K562 (cell line): ENCODE measurements around the gene PSMD13. TPM values are rescaled to one million over a fixed set of nuclear protein-coding genes. Genes with fewer than 3 reads are reported as not detected.

Experiments
- E2F1 ChIP-seq: sonication (generic); formaldehyde crosslinking; IDR thresholded peaks from 2 replicates; pipeline ENCODE4 v1.8.1; 2023; ENCODE audit warnings: mild to moderate bottlenecking, missing genetic modification reagents, moderate library complexity
- ELF1 ChIP-seq: fragments of 200-800 bp; sonication (Bioruptor generic); IDR thresholded peaks from 2 replicates; pipeline ENCODE4 v1.6.1; 2016; ENCODE audit warnings: missing genetic modification characterization, missing compliant biosample characterization
- EP400 ChIP-seq: fragments of 450-650 bp; IDR thresholded peaks from 2 replicates; pipeline ENCODE4 v1.6.1; 2017; ENCODE audit warnings: antibody characterized with exemption, mild to moderate bottlenecking, moderate library complexity
- ETV6 ChIP-seq, 3 experiments: fragments of 150-350 bp in 1 of 3; sonication (generic) in 1 of 3; formaldehyde crosslinking in 1 of 3; IDR thresholded peaks; 2 replicates each; pipeline versions ENCODE4 v1.6.1 to v1.8.0; 2014 to 2022; ENCODE audit warnings: borderline replicate concordance in 2 of 3, low read depth in 2 of 3, antibody characterized with exemption in 1 of 3, low read length in 1 of 3, mild to moderate bottlenecking in 1 of 3, missing genetic modification reagents in 1 of 3
- FOXK1 ChIP-seq: sonication (generic); formaldehyde crosslinking; IDR thresholded peaks from 2 replicates; pipeline ENCODE4 v1.8.0; 2022; ENCODE audit warnings: missing genetic modification reagents, mild to moderate bottlenecking, borderline replicate concordance
- HDAC3 ChIP-seq: fragments of 450-650 bp; IDR thresholded peaks from 2 replicates; pipeline ENCODE4 v1.6.1; 2018; ENCODE audit warnings: borderline replicate concordance, mild to moderate bottlenecking, moderate library complexity; ENCODE audit not compliant: partially characterized antibody
- ILK ChIP-seq: fragments of 450-650 bp; IDR thresholded peaks from 2 replicates; pipeline ENCODE4 v1.6.1; 2016; ENCODE audit warnings: missing genetic modification characterization, low read depth, mild to moderate bottlenecking, missing compliant biosample characterization, moderate library complexity, borderline replicate concordance
- KAT2B ChIP-seq: IDR thresholded peaks from one replicate; pipeline ENCODE4 v1.6.1; 2012; ENCODE audit warnings: low read depth, mild to moderate bottlenecking, control low read depth, inconsistent platforms, low read length, moderate library complexity
- KAT7 ChIP-seq: sonication (generic); formaldehyde crosslinking; IDR thresholded peaks from 2 replicates; pipeline ENCODE4 v1.8.0; 2022; ENCODE audit warnings: missing genetic modification reagents, mild to moderate bottlenecking, borderline replicate concordance
- KDM1A ChIP-seq, 2 experiments: fragments of 450-650 bp; IDR thresholded peaks; 2 replicates each; pipeline ENCODE4 v1.6.1; 2016; ENCODE audit warnings: mild to moderate bottlenecking in 2 of 2
- KDM2B ChIP-seq: fragments of 250-450 bp; sonication (Bioruptor Pico); IDR thresholded peaks from 2 replicates; pipeline ENCODE4 v1.8.0; 2021; ENCODE audit warnings: mild to moderate bottlenecking, moderate library complexity
- MTF1 ChIP-seq: fragments of 250-450 bp; sonication (Bioruptor Pico); IDR thresholded peaks from 2 replicates; pipeline ENCODE4 v1.9.0; 2021; ENCODE audit warnings: moderate library complexity, mild to moderate bottlenecking, inconsistent platforms, borderline replicate concordance
- NFXL1 ChIP-seq: fragments of 450-650 bp; formaldehyde crosslinking; IDR thresholded peaks from 2 replicates; pipeline ENCODE4 v1.4.0; 2021; ENCODE audit warnings: mild to moderate bottlenecking
- POLR2H ChIP-seq: IDR thresholded peaks from 2 replicates; pipeline ENCODE4 v1.6.1; 2016; ENCODE audit warnings: missing genetic modification characterization, low read depth, mild to moderate bottlenecking, control low read depth, missing compliant biosample characterization, moderate library complexity
- PRPF4 ChIP-seq: fragments of 200-400 bp; formaldehyde crosslinking; IDR thresholded peaks from one replicate; pipeline ENCODE4 v1.6.1; 2017; ENCODE audit warnings: low read length, low read depth, mild to moderate bottlenecking; ENCODE audit not compliant: insufficient read depth, poor library complexity, severe bottlenecking
- RNF2 ChIP-seq: sonication (generic); IDR thresholded peaks from 2 replicates; pipeline ENCODE4 v1.6.1; 2016
- SREBF2 ChIP-seq: sonication (generic); formaldehyde crosslinking; IDR thresholded peaks from 2 replicates; pipeline ENCODE4 v1.4.0; 2020; ENCODE audit warnings: mild to moderate bottlenecking, missing genetic modification reagents
- TAF1 ChIP-seq: IDR thresholded peaks from 2 replicates; pipeline ENCODE4 v1.6.1; 2011; ENCODE audit warnings: mild to moderate bottlenecking, low read length, moderate library complexity; ENCODE audit not compliant: insufficient read depth, control insufficient read depth, severe bottlenecking; ENCODE audit errors: extremely low read depth
- TGIF2 ChIP-seq: sonication (generic); formaldehyde crosslinking; IDR thresholded peaks from 2 replicates; pipeline ENCODE4 v1.8.1; 2022; ENCODE audit warnings: mild to moderate bottlenecking, missing genetic modification reagents, moderate library complexity
- ZBTB11 ChIP-seq, 3 experiments: fragments of 200-800 bp in 1 of 3; fragments of 250-450 bp in 1 of 3; fragments of 450-650 bp in 1 of 3; sonication (Bioruptor Pico) in 1 of 3; sonication (Bioruptor generic) in 1 of 3; formaldehyde crosslinking in 1 of 3; IDR thresholded peaks; 2 replicates each; pipeline versions ENCODE4 v1.6.1 to v1.8.0; 2016 to 2022; ENCODE audit warnings: mild to moderate bottlenecking in 2 of 3, missing genetic modification characterization in 2 of 3, missing compliant biosample characterization in 1 of 3, moderate library complexity in 1 of 3
- ZFP30 ChIP-seq: fragments of 250-450 bp; sonication (Bioruptor Pico); IDR thresholded peaks from 2 replicates; pipeline ENCODE4 v1.8.0; 2022; ENCODE audit warnings: moderate library complexity, mild to moderate bottlenecking, inconsistent platforms, borderline replicate concordance
- ZFX ChIP-seq: sonication (generic); formaldehyde crosslinking; IDR thresholded peaks from 2 replicates; pipeline ENCODE4 v1.8.0; 2022; ENCODE audit warnings: mild to moderate bottlenecking, missing genetic modification reagents, moderate library complexity
- ZNF134 ChIP-seq: fragments of 250-450 bp; sonication (Bioruptor Pico); conservative IDR thresholded peaks from 2 replicates; pipeline ENCODE4 v1.4.0; 2020
- polyA plus RNA-seq, 8 experiments: library from polyadenylated mRNA; depleted of rRNA in 4 of 8; stranded (reverse) in 5 of 8; unstranded in 3 of 8; fragments of >200 nt; fragmentation: Nextera tagmentation in 2 of 8; fragmentation: Illumina TruSeq in 1 of 8; extraction: Ambion mirVana in 2 of 8; extraction: Trizol in 1 of 8; gene quantifications; 2 replicates each; pipeline versions ENCODE4 v1.2.1 to v1.2.3, GENCODE V29; 2011 to 2014; ENCODE audit warnings: inconsistent platforms in 1 of 8, missing spikeins in 1 of 8
- total RNA-seq, 7 experiments: library from RNA; depleted of rRNA in 6 of 7; stranded (reverse); fragments of >200 nt in 6 of 7; fragmentation: Illumina TruSeq in 2 of 7; extraction: Trizol in 2 of 7; gene quantifications; 2 replicates each; pipeline versions ENCODE4 v1.2.1 to v1.2.3, GENCODE V29; 2011 to 2021; ENCODE audit warnings: low replicate concordance in 1 of 7

The PSMD13 gene
- total and polyA plus RNA-seq, 9 of the 15 experiments (the other 6 are each of a cell fraction or from before 2014, with no cell fraction given): 185 to 383 (median 267) TPM

- TF ChIP-seq ZFX (CRISPR knock-in tag) (peak; percentile 72), ELF1 (peak; percentile 51; the same call in 1 of the 2 replicates), NFXL1 (CRISPR knock-in tag) (no peak), POLR2H (tag) (peak; percentile 63), E2F1 (no peak), ETV6 (IDR thresholded peaks at IDR 0.05; ENCODE audit: borderline replicate concordance in 1 of 2, low read depth in 2 of 2, low read length in 1 of 2) (no peak), ETV6 (CRISPR knock-in tag; IDR thresholded peaks at IDR 0.05; ENCODE audit: borderline replicate concordance) (no peak), TAF1 (peak; percentile 68), KDM2B (CRISPR knock-in tag) (no peak), HDAC3 (no peak), FOXK1 (peak; percentile 48; the same call in 1 of the 2 replicates), SREBF2 (CRISPR knock-in tag) (no peak), KDM1A (IDR thresholded peaks at IDR 0.05) (no peak), MTF1 (CRISPR knock-in tag) (no peak), KAT2B (no peak), KAT7 (no peak), RNF2 (no peak), ZBTB11 (CRISPR knock-in tag; IDR thresholded peaks at IDR 0.05) (no peak), ZFP30 (CRISPR knock-in tag) (no peak), PRPF4 (no peak), EP400 (peak; percentile 4; the same call in 1 of the 2 replicates), ILK (no peak), TGIF2 (CRISPR knock-in tag) (no peak), ZNF134 (no peak)
These were observed 28.4 kb upstream of the PSMD13 start (continued) for GRCh38 chr11:208181-208916.
